Endometrial microvascular endothelial cells (primary cell): ENCODE measurements around the gene SLC35C1. TPM values are rescaled to one million over a fixed set of nuclear protein-coding genes. Genes with fewer than 3 reads are reported as not detected.

Source experiments
- in situ Hi-C: cut with HindIII; loops from 2 replicates; pipeline ENCODE4 v1.10.0; 2017; ENCODE audit warnings: low sequenced_read_pairs, low pct_unique_long_range_greater_than_20kb; ENCODE audit errors: inconsistent ontology term
- total RNA-seq: library from RNA; depleted of rRNA; stranded (reverse); fragments of >200 nt; gene quantifications from one replicate; pipeline ENCODE4 v1.2.3, GENCODE V29; 2015; ENCODE audit errors: inconsistent ontology term

Gene SLC35C1
- total RNA-seq, 1 donor from 2014 or later, result 24.7 TPM

GRCh38 chr11:45778341-45778740 is 26.6 kb upstream of the SLC35C1 start:
- in situ Hi-C loops, result no loop called here

- in situ Hi-C loops, result no loop called here
Observed at GRCh38 chr11:45779602-45780001, 25.3 kb upstream of the SLC35C1 start.

GRCh38 chr11:45786272-45786671 is 18.7 kb upstream of the SLC35C1 start:
- in situ Hi-C loops, result no loop called here

- in situ Hi-C loops, result no loop called here
Observed at GRCh38 chr11:45788887-45789286, 16.1 kb upstream of the SLC35C1 start.

- in situ Hi-C loops, result no loop called here
Observed at GRCh38 chr11:45791524-45791923, 13.4 kb upstream of the SLC35C1 start.

GRCh38 chr11:45794169-45794568 is 10.8 kb upstream of the SLC35C1 start:
- in situ Hi-C loops, result no loop called here

- in situ Hi-C loops, result no loop called here
Observed at GRCh38 chr11:45795379-45795778, 9.6 kb upstream of the SLC35C1 start.

GRCh38 chr11:45796461-45796861 is 8.5 kb upstream of the SLC35C1 start:
- in situ Hi-C loops, result no loop called here

- in situ Hi-C loops, result no loop called here
Observed at GRCh38 chr11:45798793-45799441, 6.0 kb upstream of the SLC35C1 start.

- in situ Hi-C loops, result no loop called here
Observed at GRCh38 chr11:45799562-45799961, 5.4 kb upstream of the SLC35C1 start.

GRCh38 chr11:45800261-45800660 is 4.7 kb upstream of the SLC35C1 start:
- in situ Hi-C loops, result no loop called here

GRCh38 chr11:45801723-45802315 is 3.1 kb upstream of the SLC35C1 start:
- in situ Hi-C loops, result no loop called here

- in situ Hi-C loops, result no loop called here
Observed at GRCh38 chr11:45802531-45803317, 2.2 kb upstream of the SLC35C1 start.

- in situ Hi-C loops, result no loop called here
Observed at GRCh38 chr11:45803971-45804760, 783 bp upstream of the SLC35C1 start.

GRCh38 chr11:45805305-45806071 is 539 bp downstream of the SLC35C1 start:
- in situ Hi-C loops, result no loop called here

- in situ Hi-C loops, result no loop called here
Observed at GRCh38 chr11:45806072-45806933, 1.4 kb downstream of the SLC35C1 start.

GRCh38 chr11:45806937-45807791 is 2.2 kb downstream of the SLC35C1 start:
- in situ Hi-C loops, result no loop called here
